GM21367 (cell line): ENCODE data around the gene HDAC1.

Experiments used
- ATAC-seq: cut with Tn5 transposase; IDR thresholded peaks from one replicate; pipeline ENCODE4 v1.9.1; 2021; ENCODE audit not compliant: unreplicated experiment

The HDAC1 gene

DNA sequence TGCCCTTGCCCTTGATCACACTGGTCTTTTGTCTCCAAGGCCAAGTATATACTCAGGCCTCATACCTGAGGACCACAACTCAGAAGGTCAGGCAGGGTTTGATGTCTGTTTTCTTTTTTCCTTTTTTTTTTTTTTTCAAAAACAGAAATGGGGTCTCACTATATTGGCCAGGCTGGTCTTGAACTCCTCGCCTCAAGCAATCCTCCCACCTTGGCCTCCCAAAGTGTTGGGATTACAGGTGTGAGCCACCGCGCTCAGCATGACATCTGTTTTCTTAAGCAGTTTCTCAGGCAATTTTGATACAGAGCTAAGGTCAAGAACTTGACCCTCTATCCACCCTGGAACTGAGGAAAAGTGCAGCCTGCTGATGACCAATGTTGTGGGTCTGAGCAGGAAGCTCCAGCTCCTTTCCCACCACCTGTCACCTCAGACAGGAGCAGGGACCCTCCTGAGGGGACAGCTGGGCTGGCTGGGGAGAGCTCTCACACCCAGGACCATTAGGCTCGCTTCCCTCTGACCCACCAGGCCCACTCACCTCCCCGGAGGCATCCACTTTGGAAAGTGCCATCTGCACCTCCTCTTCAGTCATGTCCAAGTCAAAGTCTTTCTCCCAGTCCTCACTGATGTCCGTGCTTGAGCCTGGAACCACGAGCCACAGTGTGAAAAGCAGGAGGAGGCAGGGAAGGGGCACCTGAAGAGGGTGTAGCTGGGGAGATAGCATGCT, 76.2 kb downstream of the HDAC1 start:
- ATAC-seq, result no peak

DNA sequence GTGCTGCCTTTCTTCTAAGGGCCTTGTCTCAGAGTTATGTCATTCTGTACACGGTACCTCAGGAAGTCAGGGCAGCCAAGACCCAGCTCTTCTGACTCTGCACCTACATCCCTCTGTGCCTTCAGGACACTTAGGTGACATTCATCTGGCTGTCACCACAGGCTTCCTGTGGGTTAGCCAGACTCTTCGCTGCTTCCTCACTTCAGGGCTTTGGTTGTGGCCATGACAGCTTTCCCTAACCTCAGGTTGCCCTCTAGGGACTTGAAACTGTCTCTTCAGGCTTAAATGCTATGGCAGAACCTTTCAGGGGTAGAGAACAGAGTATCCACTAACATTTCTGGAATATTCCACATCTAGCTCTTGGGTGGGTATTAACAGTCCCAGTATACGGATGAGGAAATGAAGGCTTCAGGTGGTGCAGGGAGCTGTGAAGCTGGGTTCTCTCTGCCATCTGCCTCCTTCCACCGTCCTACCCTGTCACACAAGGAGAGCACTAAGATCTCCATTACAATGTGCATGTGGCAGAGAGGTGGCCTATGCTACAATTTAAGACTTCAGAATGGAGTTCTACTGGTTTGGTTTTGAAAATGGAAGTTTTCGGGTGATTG, 80.4 kb downstream of the HDAC1 start:
- ATAC-seq, result no peak

DNA sequence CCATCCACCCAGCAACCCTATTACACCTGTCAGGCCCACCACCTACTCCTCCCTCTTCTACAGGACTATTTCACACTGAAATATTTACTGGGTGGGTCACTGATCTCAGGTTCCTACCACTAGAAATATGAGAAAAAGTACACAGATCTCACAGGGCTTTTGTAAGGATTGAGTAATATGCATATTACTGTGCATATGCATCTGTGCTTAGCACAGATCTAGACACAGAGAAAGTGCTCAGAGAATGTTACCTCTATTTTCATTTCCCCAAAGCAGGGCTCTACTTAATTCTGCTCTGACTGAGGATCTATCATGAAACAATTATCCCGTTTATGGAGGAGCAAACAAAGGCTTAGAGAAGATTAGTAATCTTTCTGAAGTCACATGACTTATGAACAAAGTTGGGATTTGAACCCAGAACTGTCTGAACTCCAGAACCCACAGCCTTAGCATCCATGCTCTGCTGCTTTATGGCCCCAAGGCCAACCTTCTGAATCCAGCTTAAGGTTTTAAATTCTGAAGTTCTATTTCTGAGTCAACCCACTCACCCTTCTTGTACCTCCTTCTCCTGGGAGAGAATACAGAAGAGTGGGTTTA, 82.2 kb downstream of the HDAC1 start:
- no peak for ATAC-seq

DNA sequence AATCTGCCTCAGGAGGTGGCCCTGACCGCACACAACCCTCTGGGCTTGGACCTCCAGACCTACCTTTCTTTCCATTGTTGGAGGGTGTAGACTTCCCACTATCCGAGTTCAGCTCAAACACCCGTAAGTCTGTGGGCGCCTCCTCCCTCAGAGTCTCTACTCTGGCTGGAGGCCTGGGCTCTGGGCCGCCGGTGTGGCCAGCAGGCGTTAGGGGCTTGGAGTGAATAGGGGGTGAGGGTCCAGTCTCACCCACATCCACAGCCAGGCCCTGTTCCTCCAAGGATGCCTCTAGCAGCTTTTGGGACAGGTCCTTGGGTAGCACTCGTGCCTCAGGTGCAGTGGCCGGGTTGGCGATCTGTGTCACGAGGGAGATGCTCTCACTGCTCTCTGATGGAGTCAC, 84.3 kb downstream of the HDAC1 start:
- ATAC-seq, result no peak

DNA sequence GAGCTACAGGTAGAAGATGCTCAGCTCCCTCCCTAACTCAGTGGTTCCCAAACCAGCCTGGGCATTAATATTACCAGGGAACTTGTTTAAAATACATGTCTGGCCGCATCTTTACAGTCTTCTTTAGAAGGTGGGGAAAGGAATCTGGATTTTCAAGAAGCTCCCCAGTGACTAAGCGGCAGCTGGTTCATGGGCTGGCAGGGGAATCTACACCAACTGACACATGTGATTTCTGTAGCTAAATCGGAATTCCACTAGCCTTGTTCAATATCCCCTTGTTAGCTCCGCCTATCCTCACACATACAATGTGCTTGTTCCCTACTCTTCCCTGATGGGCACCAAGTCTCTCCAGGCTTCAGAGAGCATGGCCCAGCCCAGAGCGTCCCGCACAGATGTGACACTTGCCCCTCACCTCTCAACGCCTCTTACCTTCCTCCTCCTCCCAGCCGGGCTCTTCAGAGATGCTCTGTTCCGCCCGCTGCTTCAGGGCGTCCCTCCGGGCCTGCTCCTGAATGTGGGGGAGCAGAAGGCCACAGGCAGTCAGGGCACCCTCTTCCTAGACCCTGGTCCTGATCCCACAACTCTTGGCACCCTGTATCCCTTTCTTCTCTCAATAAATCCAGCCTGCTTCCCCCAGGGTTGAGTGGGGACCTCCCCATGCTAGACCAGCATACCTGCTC, 85.8 kb downstream of the HDAC1 start:
- no peak for ATAC-seq

DNA sequence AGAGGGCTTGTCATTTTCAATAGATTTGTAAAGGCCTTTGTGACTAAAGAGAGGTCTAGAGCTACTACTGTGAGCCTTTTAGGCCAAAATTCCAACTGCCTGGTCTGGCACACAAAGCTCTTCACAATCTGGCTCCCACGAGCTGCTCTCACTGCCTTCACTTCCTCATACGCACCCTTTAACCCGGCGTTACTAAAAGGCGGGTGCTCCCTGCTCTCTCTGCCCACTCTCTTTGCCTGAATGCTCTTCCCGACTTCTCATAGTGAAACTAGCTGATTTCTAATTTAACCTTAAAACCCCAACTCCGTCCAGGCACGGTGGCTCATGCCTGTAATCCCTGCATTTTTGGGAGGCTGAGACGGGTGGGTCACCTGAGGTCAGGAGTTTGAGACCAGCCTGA, 88.2 kb downstream of the HDAC1 start:
- no peak for ATAC-seq
